DMS79 treated with DMSO at 0.1 percent for 48 hours (cell line): ENCODE results near the gene NR5A2.

ENCODE experiments used
- DNase-seq: peaks from one replicate; lab custom pipeline; 2025; lab: John Stamatoyannopoulos, UW

The NR5A2 gene

GRCh38 chr1:200035956-200036618 lies 8.6 kb downstream of the NR5A2 start:
- DNase-seq = no peak

DNA sequence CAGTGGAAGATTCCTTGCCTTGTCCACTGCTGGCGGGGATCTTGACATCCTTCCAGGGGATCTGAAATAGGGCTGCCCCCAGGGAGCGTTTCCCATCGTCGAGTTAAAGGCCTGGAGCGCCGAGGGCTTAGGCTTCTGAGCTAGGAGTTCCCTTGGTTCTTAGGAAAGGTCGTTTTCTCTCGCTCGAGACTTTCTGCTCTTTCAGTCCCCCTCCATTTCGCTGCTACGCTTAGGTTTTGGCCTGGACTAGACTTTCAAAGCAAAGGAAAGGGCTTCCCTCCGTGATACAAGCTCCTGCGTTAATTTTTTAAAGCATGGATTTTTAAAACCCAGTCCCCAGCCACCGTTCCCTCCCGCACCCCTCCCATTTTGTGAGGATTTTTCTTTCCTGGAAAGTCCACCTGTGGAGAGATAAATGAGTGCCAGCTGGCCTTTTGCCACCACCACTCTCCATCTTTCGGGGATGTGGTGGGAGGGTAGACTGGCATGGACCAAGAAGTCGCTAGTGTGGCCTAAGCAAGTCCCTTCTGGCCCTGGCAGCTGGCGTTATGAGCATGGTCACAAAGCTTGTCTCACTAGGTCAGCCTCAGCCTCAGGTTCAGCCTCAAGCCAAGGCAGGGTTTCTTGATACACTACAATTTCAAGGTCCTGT lies 9.2 kb downstream of the NR5A2 start:
- DNase-seq = no peak

DNA sequence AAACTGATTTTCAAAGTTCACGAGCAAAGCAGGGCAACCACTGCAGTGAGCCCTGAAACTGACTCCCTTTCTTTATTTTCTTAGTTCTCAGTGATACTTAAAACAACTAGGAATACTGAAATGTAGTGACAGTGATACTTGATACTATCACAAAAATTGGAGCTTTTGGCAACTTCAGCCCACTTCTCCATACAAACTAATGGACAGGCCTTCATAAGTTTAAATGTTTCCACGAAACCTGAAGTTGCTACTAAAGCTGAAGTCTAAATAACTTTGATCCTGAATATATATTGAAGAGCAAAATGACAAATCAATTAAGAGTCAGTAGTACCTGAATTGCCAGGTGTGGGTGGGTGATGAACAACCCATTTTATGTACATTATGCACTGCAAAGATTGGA lies 10.0 kb downstream of the NR5A2 start:
- no peak for DNase-seq

- DNase-seq = no peak
Observed at GRCh38 chr1:200037904-200038303, 10.4 kb downstream of the NR5A2 start.

- no peak for DNase-seq
Observed at GRCh38 chr1:200038325-200038980, 10.9 kb downstream of the NR5A2 start.

DNA sequence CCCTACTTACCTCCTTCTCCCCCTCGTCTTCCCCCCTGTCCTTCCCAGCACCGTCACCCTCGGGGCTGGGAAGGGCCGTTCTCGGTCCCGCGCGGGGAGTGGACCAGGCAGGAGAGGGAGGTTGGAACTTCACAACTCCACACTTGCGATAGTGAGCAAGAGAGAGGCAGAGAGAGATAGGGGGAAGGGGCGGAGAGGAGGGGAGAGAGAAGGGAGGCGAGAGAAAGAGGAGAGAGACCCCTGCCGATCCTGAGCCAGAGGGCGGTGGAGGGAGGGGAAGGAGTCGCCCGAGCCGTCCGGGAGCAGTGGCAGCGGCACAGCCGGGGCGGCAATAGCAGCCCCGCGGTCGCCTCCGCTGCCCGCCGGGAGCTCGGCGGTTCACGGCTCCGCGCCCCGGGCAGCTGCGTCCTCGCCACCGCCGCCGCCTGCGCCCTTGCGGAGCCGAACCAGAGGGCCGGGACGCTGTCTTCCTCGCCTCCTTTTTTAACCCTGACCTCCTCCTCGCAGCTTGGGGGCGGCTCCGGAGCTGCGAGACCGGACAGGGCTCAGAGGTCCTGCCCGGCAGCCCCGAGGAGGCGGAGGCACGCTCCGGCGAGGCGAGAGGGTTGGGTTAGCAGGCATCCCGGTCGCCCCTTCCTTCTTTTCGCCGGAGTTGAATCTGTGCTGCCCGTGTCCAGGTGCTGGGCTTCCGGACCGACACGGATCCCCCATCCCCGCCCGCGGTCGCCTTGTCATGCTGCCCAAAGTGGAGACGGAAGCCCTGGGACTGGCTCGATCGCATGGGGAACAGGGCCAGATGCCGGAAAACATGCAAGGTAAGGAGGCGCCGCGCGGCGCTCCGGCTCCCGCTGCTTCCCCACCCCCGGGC lies 11.7 kb downstream of the NR5A2 start:
- no peak for DNase-seq

DNA sequence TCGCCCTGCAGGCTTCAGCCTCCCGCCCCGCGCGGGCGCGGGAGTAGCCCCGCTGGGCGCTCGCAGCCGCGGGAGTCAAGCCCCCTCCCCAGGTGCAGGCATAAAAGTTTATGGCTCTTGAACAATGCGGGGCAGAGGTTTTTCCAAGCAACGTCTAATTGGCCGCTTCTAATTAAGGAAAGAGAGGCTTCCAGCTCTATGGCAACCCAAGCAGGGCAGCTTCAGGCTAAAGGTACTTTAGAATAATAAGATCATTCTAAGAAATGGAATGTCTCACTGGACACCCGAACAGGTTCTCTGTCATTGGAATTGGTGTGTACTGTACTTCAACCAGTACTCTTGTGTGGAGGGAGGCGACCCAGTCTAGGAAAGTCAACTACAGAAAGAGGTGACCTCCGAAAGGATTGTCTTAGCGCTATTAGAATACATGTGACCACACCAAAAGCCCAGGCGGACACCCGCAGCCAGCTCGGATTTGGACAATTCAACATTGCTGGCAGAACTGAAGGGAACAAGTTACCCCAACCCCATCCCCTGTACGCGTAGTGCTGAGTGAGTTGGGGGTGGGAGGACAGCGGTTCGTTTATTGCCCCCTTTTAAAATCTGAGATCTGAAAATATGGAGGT lies 12.5 kb downstream of the NR5A2 start:
- no peak for DNase-seq

GRCh38 chr1:200040481-200041138 lies 13.1 kb downstream of the NR5A2 start:
- no peak for DNase-seq

DNA sequence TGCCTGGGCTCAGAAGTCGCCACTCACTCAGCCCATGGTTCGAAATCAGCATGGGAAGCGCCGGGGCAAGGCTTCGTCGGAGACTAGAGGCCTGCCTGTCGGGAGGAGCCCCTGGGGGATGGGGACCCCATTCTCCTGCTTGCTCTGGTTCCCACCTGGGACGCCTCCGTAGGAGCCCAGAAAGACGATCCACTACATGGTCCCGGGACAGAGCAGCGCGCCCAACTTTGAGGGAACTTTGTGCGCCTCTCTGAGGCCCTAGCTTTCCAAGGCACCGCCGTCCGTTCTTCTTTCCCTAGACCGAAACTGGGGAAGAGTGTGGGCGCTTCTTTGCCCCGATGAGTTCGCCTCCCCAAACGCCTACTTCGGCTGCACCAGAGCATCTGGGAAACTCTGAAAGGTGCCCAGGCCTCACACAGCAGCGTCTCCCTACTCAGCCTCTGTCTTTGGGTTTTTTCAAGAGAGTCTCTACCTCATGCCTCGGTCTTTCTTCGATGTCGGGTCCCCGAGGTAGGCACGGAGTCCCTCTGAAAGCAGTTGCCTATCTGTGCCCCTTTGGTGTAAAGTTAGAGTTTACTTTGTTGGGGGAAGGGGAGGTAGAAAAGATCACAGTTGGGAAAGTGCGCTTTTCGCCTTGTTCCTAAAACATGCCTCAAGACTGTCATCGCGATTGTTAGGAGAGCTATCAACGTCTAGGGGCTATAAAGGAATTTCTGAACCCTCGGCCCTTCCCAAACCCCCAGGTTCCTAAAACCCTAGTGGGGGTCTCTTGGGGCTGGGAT lies 14.0 kb downstream of the NR5A2 start:
- no peak for DNase-seq

GRCh38 chr1:200042119-200042551 lies 14.6 kb downstream of the NR5A2 start:
- no peak for DNase-seq

GRCh38 chr1:200042552-200043335 lies 15.2 kb downstream of the NR5A2 start:
- DNase-seq = no peak

- DNase-seq = no peak
Observed at GRCh38 chr1:200043336-200043668, 15.8 kb downstream of the NR5A2 start.

DNA sequence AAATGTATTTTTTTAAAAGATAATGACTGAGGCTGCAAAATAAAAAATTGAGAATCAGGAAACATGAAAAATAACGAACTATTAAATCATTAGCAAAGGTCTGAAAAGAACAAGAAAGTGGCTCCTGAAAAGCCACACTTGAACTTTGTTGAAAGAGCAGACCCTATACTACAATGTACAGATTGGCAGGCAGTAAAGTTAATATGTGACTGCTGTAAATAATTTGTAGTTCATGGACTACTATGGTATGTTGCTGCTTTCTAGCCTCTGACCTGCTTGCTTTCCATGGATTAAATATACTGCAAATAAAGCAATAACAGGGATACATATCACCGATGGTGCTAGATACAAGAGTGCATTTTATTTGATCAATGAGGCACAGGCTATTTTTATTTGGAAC lies 18.6 kb downstream of the NR5A2 start:
- no peak for DNase-seq

GRCh38 chr1:200048244-200048643 lies 20.7 kb downstream of the NR5A2 start:
- DNase-seq = no peak

DNA sequence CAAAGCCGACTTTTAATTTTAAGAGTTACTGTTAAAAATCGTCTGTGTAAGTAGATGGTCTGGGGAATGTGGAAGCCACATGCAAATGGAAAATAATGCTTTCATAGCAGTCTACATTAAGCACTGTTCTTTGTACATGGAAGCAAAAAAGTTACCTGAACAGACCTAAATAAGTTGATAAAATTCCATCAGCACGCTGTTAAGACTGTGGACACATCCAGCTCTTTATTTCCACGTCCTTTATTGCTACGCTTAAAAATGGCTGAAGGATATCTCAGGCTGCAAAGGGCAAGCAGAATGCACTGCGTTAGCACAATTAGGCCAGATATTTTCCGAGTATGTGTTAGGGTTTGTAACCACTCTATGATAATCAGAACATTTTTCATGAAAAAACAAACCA lies 22.3 kb downstream of the NR5A2 start:
- no peak for DNase-seq

DNA sequence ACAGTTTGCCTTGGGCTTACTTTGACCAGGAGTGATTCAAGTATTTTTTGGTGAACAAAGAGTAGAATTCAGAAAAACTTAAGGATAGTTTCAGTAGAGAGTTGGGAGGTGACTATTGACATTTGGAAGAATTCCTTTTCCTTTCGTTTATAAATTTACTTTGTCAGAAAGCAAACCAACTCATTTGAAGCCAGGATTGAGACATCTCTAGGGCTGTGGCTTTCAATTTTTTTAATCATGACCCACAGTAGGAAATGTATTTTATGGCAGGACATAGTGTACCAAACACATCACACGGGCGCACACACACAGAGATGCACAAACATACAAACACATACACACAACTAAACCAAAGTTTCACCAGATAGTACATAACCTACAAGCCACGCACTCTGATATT lies 24.1 kb downstream of the NR5A2 start:
- DNase-seq = no peak

GRCh38 chr1:200053091-200053490 lies 25.6 kb downstream of the NR5A2 start:
- no peak for DNase-seq

DNA sequence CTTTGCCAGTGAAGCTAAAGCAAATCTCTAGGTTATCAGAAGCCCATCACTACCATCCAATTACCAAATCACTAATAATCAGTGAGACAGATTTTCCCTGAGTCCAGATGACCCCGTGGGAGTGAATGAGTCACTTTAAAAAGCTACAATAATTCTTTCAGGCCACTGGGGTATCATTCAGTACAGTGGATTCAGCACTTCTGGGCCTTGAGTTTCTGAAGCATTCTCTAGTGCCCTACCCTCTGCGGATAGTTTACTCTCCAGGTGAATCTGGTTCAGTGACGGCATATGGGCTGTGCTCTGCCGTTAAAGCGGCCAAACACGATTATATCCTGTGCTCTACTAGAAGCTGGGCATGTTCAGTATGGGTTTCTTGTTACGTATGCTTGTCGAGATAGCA lies 26.1 kb downstream of the NR5A2 start:
- no peak for DNase-seq

GRCh38 chr1:200058341-200058740 lies 30.8 kb downstream of the NR5A2 start:
- DNase-seq = no peak

DNA sequence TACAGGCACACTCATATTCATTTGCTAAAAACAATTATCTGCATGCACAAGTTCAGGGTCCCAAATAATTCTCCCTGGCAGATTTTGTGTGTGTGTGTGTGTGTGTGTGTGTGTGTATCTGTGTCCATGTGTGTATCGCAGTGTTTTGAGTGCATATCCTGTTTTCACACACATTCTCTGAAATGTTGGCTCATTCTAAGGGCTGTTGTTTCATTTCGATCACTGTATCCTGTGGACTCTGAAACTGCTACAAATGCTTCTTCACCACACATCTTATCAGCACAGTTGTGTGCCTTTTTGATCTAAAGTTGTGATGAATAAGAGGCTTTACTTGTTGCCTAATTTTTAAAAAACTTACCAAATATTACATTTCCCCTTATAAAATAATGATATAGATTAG lies 34.6 kb downstream of the NR5A2 start:
- no peak for DNase-seq
